K562 (cell line): ENCODE measurements around the gene ELOVL5. TPM values are rescaled to one million over a fixed set of nuclear protein-coding genes. Genes with fewer than 3 reads are reported as not detected.
A peak's percentile ranks its signal among the peaks of the same experiment; 100 is the strongest.

Source experiments
- ATAC-seq: fragments of 200-7000 bp; cut with Tn5 transposase; 3 replicates; pipeline ENCODE4 v1.9.1; 2020; ENCODE audit warnings: moderate library complexity
- BruUV-seq: library from RNA; stranded (reverse); fragments of 400-500 nt; replicated peaks from 2 replicates; lab custom pipeline; 2021; lab: Mats Ljungman, UMichigan
- CTCF ChIA-PET: fragments of 300-600 bp; formaldehyde crosslinking; extraction: SDS; loops from one replicate; lab custom pipeline; 2021; ENCODE audit warnings: low intra/inter-chr PET ratio; lab: Yijun Ruan, JAX
- POLR2A ChIA-PET: fragments of 300-600, 350-650 bp; sonication (Branson Sonifier 250); formaldehyde crosslinking; extraction: SDS; loops from one replicate; lab custom pipeline; 2021; ENCODE audit warnings: antibody characterized with exemption, inconsistent platforms; lab: Yijun Ruan, JAX
- DNase-seq, 4 experiments: peaks; one replicate each; pipeline versions ENCODE4 v3.0.0 to v3.0.0-alpha.2; 2011 to 2018; ENCODE audit warnings: low spot score in 3 of 4, mixed read lengths in 3 of 4; ENCODE audit errors: extremely low read depth in 1 of 4
- FAIRE-seq: peaks from 2 replicates; lab custom pipeline; 2011; peaks lifted over from hg19 to GRCh38; lab: Jason Lieb, UNC
- H2AFZ ChIP-seq: 2 replicates; pipeline ENCODE4 v1.6.0; 2011; ENCODE audit warnings: low read depth, low read length, control low read depth, inconsistent platforms
- H3K27ac ChIP-seq: fragments of 200-600 bp; 3 replicates; pipeline ENCODE4 v1.8.0; 2011; ENCODE audit warnings: low read depth, mild to moderate bottlenecking, control low read depth, inconsistent platforms, low read length, moderate library complexity, mixed read lengths; ENCODE audit errors: extremely low read depth
- H3K27me3 ChIP-seq, 2 experiments: fragments of 300-600 bp in 1 of 2; 2 replicates in 1 of 2; 3 replicates in 1 of 2; pipeline versions ENCODE4 v1.6.0 to v1.8.0; 2011; ENCODE audit warnings: inconsistent platforms in 2 of 2, low read length in 2 of 2, mild to moderate bottlenecking in 1 of 2, mixed read lengths in 1 of 2, moderate library complexity in 1 of 2; ENCODE audit not compliant: control insufficient read depth in 2 of 2, insufficient read depth in 2 of 2
- H3K36me3 ChIP-seq: fragments of 300-600 bp; 3 replicates; pipeline ENCODE4 v1.8.0; 2011; ENCODE audit warnings: mild to moderate bottlenecking, low read length, inconsistent platforms; ENCODE audit not compliant: control insufficient read depth, insufficient read depth
- H3K4me1 ChIP-seq, 2 experiments: fragments of 200-600 bp in 1 of 2; replicated peaks in 1 of 2; 2 replicates in 1 of 2; 3 replicates in 1 of 2; pipeline versions ENCODE4 v1.5.1 to v1.8.0; 2011; ENCODE audit warnings: inconsistent platforms in 2 of 2, low read length in 2 of 2, mild to moderate bottlenecking in 1 of 2, mixed read lengths in 1 of 2, moderate library complexity in 1 of 2; ENCODE audit not compliant: control insufficient read depth in 2 of 2, insufficient read depth in 2 of 2
- H3K4me2 ChIP-seq: 2 replicates; pipeline ENCODE4 v1.6.1; 2011; ENCODE audit warnings: low read length, control low read depth, inconsistent platforms, mixed read lengths; ENCODE audit not compliant: insufficient read depth
- H3K4me3 ChIP-seq: fragments of 200-600 bp; sonication (generic), shearing (Covaris generic); 2 replicates; pipeline ENCODE4 v1.5.1; 2016; ENCODE audit warnings: control low read depth, inconsistent platforms
- H3K79me2 ChIP-seq: fragments of 200-600 bp; 3 replicates; pipeline ENCODE4 v1.8.0; 2011; ENCODE audit warnings: low read length, inconsistent platforms; ENCODE audit not compliant: control insufficient read depth, insufficient read depth
- H3K9ac ChIP-seq, 2 experiments: 2 replicates each; pipeline versions ENCODE4 v1.6.0 to v1.6.1; 2011; ENCODE audit warnings: low read depth in 2 of 2, low read length in 2 of 2, control low read depth in 1 of 2, inconsistent platforms in 1 of 2, mild to moderate bottlenecking in 1 of 2, mixed read lengths in 1 of 2; ENCODE audit not compliant: insufficient read depth in 1 of 2
- H3K9me1 ChIP-seq: one replicate; pipeline ENCODE4 v1.6.0; 2011; ENCODE audit warnings: inconsistent platforms, mild to moderate bottlenecking, low read length, moderate library complexity; ENCODE audit not compliant: control insufficient read depth, insufficient read depth
- H3K9me3 ChIP-seq: replicated peaks from 2 replicates; pipeline ENCODE4 v1.5.1; 2011; ENCODE audit warnings: low read depth, low read length, inconsistent platforms; ENCODE audit not compliant: control insufficient read depth, insufficient read depth
- H4K20me1 ChIP-seq: replicated peaks from 2 replicates; pipeline ENCODE4 v1.6.1; 2011; ENCODE audit warnings: low read length, inconsistent platforms, mixed read lengths; ENCODE audit not compliant: control insufficient read depth, insufficient read depth
- BCL6 ChIP-seq: fragments of 250-450 bp; sonication (Bioruptor Pico); IDR thresholded peaks from 2 replicates; pipeline ENCODE4 v1.4.0; 2020
- CREM ChIP-seq: IDR thresholded peaks from 2 replicates; pipeline ENCODE4 v1.6.1; 2014; ENCODE audit warnings: antibody characterized with exemption, low read depth
- NCOR1 ChIP-seq: fragments of 450-650 bp; IDR thresholded peaks from 2 replicates; pipeline ENCODE4 v1.6.1; 2016; ENCODE audit warnings: mild to moderate bottlenecking, moderate library complexity
- NFATC3 ChIP-seq: fragments of 450-650 bp; IDR thresholded peaks from 2 replicates; pipeline ENCODE4 v1.6.1; 2017; ENCODE audit warnings: mild to moderate bottlenecking
- NFE2 ChIP-seq: IDR thresholded peaks from 2 replicates; pipeline ENCODE4 v1.6.1; 2014; ENCODE audit warnings: antibody characterized with exemption, low read depth
- NRF1 ChIP-seq, 2 experiments: fragments of 450-650 bp; IDR thresholded peaks in 1 of 2; conservative IDR thresholded peaks in 1 of 2; 2 replicates each; pipeline ENCODE4 v1.6.1; 2014; ENCODE audit warnings: mild to moderate bottlenecking in 2 of 2
- POLR2AphosphoS2 ChIP-seq: IDR thresholded peaks from 2 replicates; pipeline ENCODE4 v1.6.1; 2012; ENCODE audit warnings: low read length, improper control_type of control experiment
- RUNX1 ChIP-seq: sonication (generic); IDR thresholded peaks from 2 replicates; pipeline ENCODE4 v1.6.1; 2016; ENCODE audit warnings: antibody characterized with exemption, low read depth
- SRSF9 ChIP-seq: fragments of 200-400 bp; formaldehyde crosslinking; IDR thresholded peaks from 2 replicates; pipeline ENCODE4 v1.6.1; 2017; ENCODE audit warnings: low read depth, low read length, borderline replicate concordance
- STAT5A ChIP-seq: IDR thresholded peaks from 2 replicates; pipeline ENCODE4 v1.6.1; 2012; ENCODE audit warnings: low read length, inconsistent platforms, borderline replicate concordance
- TAF15 ChIP-seq: fragments of 200-400 bp; formaldehyde crosslinking; IDR thresholded peaks from 2 replicates; pipeline ENCODE4 v1.6.1; 2017; ENCODE audit warnings: mild to moderate bottlenecking, low read depth, low read length, moderate library complexity
- ZBTB7A ChIP-seq: IDR thresholded peaks from 2 replicates; pipeline ENCODE4 v1.6.1; 2011; ENCODE audit warnings: low read depth, mild to moderate bottlenecking, low read length, moderate library complexity, borderline replicate concordance; ENCODE audit not compliant: control insufficient read depth
- ZNF121 ChIP-seq: sonication (generic); formaldehyde crosslinking; conservative IDR thresholded peaks from 2 replicates; pipeline ENCODE4 v1.8.0; 2022; ENCODE audit warnings: missing genetic modification reagents
- ZNF583 ChIP-seq: fragments of 250-450 bp; sonication (Bioruptor Pico); IDR thresholded peaks from 2 replicates; pipeline ENCODE4 v1.4.0; 2020
- ZNF75A ChIP-seq: fragments of 450-650 bp; formaldehyde crosslinking; IDR thresholded peaks from 2 replicates; pipeline ENCODE4 v1.4.0; 2020; ENCODE audit warnings: mild to moderate bottlenecking
- WGBS: fragments of 100-300 bp; shearing (Covaris generic); methylation state at CpG from one replicate; pipeline ENCODE4 v1.1.6; 2016; ENCODE audit warnings: low coverage, mixed read lengths; ENCODE audit not compliant: insufficient coverage; ENCODE audit errors: missing lambda C conversion rate; 5-methylcytosine and 5-hydroxymethylcytosine counted together
- in situ Hi-C: fragments of 300-500 bp; cut with MboI; formaldehyde crosslinking; loops from 4 replicates; pipeline ENCODE4 v1.15.0; 2018; ENCODE audit warnings: inconsistent platforms, mixed read lengths
- intact Hi-C: fragments of 100-400 bp; cut with micrococcal nuclease; formaldehyde crosslinking; loops from 2 replicates; pipeline ENCODE4 v1.14.2; 2022
- polyA plus RNA-seq, 8 experiments: library from polyadenylated mRNA; depleted of rRNA in 4 of 8; stranded (reverse) in 5 of 8; unstranded in 3 of 8; fragments of >200 nt; fragmentation: Nextera tagmentation in 2 of 8; fragmentation: Illumina TruSeq in 1 of 8; extraction: Ambion mirVana in 2 of 8; extraction: Trizol in 1 of 8; gene quantifications; 2 replicates each; pipeline versions ENCODE4 v1.2.1 to v1.2.3, GENCODE V29; 2011 to 2014; ENCODE audit warnings: inconsistent platforms in 1 of 8, missing spikeins in 1 of 8
- total RNA-seq, 7 experiments: library from RNA; depleted of rRNA in 6 of 7; stranded (reverse); fragments of >200 nt in 6 of 7; fragmentation: Illumina TruSeq in 2 of 7; extraction: Trizol in 2 of 7; gene quantifications; 2 replicates each; pipeline versions ENCODE4 v1.2.1 to v1.2.3, GENCODE V29; 2011 to 2021; ENCODE audit warnings: low replicate concordance in 1 of 7
- TF ChIP-seq, protein P1 (sequence below): fragments of 250-450 bp; sonication (Bioruptor Pico); IDR thresholded peaks from 2 replicates; pipeline ENCODE4 v1.8.0; 2021; ENCODE audit warnings: moderate library complexity, mild to moderate bottlenecking, inconsistent platforms
- TF ChIP-seq, protein P2 (sequence below), 3 experiments: fragments of 200-800 bp in 1 of 3; fragments of 250-450 bp in 1 of 3; fragments of 450-650 bp in 1 of 3; sonication (Bioruptor Pico) in 1 of 3; sonication (Bioruptor generic) in 1 of 3; formaldehyde crosslinking in 1 of 3; IDR thresholded peaks; 2 replicates each; pipeline versions ENCODE4 v1.6.1 to v1.8.0; 2016 to 2022; ENCODE audit warnings: mild to moderate bottlenecking in 2 of 3, missing genetic modification characterization in 2 of 3, missing compliant biosample characterization in 1 of 3, moderate library complexity in 1 of 3
- TF ChIP-seq, protein P3 (sequence below): fragments of 200-400 bp; formaldehyde crosslinking; IDR thresholded peaks from 2 replicates; pipeline ENCODE4 v1.6.1; 2017; ENCODE audit warnings: mild to moderate bottlenecking, low read depth, low read length, moderate library complexity

The ELOVL5 gene
- total and polyA plus RNA-seq, 9 of the 15 experiments (the other 6 are each of a cell fraction or from before 2014, with no cell fraction given): 70.6 to 245 (median 132) TPM

DNA sequence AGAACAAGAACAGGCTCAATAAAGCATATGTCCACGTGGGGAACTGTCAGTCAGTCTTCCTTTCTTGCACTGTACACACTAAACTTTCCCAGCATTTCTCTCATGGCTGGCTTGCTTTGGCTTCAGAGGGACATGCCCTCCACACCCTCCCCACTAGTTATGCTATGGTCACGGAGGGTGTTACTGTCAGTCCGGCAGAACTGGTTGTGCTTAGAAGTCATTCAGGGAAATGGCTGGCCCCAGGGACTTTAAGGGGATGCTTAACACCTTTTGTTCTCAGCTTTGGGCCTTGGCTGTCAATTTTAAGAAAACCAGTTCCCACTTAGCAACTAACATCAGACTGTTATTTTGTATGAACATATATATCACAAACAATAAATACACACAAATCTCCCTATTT is 55.1 kb downstream of the ELOVL5 start:
- CTCF ChIA-PET: no interaction called here
- no peak for TF ChIP-seq NFE2
- TF ChIP-seq SRSF9: no peak
- TF ChIP-seq ZBTB7A: no peak
- no peak for TF ChIP-seq NCOR1
- no peak for TF ChIP-seq NRF1 (conservative IDR thresholded peaks at IDR 0.05 in 1 of 2, IDR thresholded peaks at IDR 0.05 in 1 of 2)
- TF ChIP-seq STAT5A: no peak
- no peak for TF ChIP-seq TAF15
- no peak for TF ChIP-seq ZNF121 (CRISPR knock-in tag)
- TF ChIP-seq RUNX1: no peak
- no peak for TF ChIP-seq NFATC3
- TF ChIP-seq, protein P1, sequence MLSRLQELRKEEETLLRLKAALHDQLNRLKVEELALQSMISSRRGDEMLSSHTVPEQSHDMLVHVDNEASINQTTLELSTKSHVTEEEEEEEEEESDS (CRISPR knock-in tag): no peak
- no peak for TF ChIP-seq ZNF75A
- TF ChIP-seq, protein P2, sequence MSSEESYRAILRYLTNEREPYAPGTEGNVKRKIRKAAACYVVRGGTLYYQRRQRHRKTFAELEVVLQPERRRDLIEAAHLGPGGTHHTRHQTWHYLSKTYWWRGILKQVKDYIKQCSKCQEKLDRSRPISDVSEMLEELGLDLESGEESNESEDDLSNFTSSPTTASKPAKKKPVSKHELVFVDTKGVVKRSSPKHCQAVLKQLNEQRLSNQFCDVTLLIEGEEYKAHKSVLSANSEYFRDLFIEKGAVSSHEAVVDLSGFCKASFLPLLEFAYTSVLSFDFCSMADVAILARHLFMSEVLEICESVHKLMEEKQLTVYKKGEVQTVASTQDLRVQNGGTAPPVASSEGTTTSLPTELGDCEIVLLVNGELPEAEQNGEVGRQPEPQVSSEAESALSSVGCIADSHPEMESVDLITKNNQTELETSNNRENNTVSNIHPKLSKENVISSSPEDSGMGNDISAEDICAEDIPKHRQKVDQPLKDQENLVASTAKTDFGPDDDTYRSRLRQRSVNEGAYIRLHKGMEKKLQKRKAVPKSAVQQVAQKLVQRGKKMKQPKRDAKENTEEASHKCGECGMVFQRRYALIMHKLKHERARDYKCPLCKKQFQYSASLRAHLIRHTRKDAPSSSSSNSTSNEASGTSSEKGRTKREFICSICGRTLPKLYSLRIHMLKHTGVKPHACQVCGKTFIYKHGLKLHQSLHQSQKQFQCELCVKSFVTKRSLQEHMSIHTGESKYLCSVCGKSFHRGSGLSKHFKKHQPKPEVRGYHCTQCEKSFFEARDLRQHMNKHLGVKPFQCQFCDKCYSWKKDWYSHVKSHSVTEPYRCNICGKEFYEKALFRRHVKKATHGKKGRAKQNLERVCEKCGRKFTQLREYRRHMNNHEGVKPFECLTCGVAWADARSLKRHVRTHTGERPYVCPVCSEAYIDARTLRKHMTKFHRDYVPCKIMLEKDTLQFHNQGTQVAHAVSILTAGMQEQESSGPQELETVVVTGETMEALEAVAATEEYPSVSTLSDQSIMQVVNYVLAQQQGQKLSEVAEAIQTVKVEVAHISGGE (CRISPR knock-in tag; IDR thresholded peaks at IDR 0.05): no peak
- no peak for TF ChIP-seq POLR2AphosphoS2
- no peak for TF ChIP-seq CREM
- no peak for TF ChIP-seq BCL6 (CRISPR knock-in tag)
- TF ChIP-seq ZNF583 (CRISPR knock-in tag): no peak
- TF ChIP-seq, protein P3, sequence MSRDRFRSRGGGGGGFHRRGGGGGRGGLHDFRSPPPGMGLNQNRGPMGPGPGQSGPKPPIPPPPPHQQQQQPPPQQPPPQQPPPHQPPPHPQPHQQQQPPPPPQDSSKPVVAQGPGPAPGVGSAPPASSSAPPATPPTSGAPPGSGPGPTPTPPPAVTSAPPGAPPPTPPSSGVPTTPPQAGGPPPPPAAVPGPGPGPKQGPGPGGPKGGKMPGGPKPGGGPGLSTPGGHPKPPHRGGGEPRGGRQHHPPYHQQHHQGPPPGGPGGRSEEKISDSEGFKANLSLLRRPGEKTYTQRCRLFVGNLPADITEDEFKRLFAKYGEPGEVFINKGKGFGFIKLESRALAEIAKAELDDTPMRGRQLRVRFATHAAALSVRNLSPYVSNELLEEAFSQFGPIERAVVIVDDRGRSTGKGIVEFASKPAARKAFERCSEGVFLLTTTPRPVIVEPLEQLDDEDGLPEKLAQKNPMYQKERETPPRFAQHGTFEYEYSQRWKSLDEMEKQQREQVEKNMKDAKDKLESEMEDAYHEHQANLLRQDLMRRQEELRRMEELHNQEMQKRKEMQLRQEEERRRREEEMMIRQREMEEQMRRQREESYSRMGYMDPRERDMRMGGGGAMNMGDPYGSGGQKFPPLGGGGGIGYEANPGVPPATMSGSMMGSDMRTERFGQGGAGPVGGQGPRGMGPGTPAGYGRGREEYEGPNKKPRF: no peak

More for the DNA sequence above, 55.1 kb downstream of the ELOVL5 start:
- no peak overlapping the region for H3K4me2 ChIP-seq
- in situ Hi-C loops (no loop called here), intact Hi-C loops (loop anchor here (5.0 kb wide), 1 partner anchor 121 kb away; no protein-coding TSS in a partner anchor)
- no peaks in the 10 kb centered on the region for H3K27me3 ChIP-seq
- no peak for ATAC-seq
- H4K20me1 ChIP-seq: no peaks in the 10 kb centered on the region; the same call in 1 of the 2 replicates
- peak; percentile 11 for FAIRE-seq
- H3K9me3 ChIP-seq: no peaks in the 10 kb centered on the region
- WGBS: 78% methylated on average over 3 of the region's 3 CpGs
- no peaks in the 10 kb centered on the region for H3K9me1 ChIP-seq
- DNase-seq: no peak
- H3K4me3 ChIP-seq: no peak overlapping the region
- H3K4me1 ChIP-seq: peaks cover 0 to 31% of the 10 kb centered on the region in 2 experiments; a peak in 3 of 5 replicates
- no peak overlapping the region for H3K27ac ChIP-seq
- TSS peak; percentile 30 for BruUV-seq
- H3K36me3 ChIP-seq: peaks cover 72% of the 10 kb centered on the region
- H3K9ac ChIP-seq: no peak overlapping the region
- no peak overlapping the region for H2AFZ ChIP-seq
- peaks cover 92% of the 10 kb centered on the region for H3K79me2 ChIP-seq
- POLR2A ChIA-PET: interaction anchor here (0.6 kb wide), 3 partner anchors 30 to 54 kb away, joined by 3 read pairs; no protein-coding TSS in a partner anchor
